Jurkat, Clone E6-1 (cell line): Measurements from ENCODE around the gene LRP5.
"Not testable (repeated sequence)": the region's sequence is repeated elsewhere in the genome, so short reads cannot be mapped to it uniquely, and the experiment has no call there.

Experiments used
- DNase-seq: peaks from one replicate; pipeline ENCODE4 v3.0.0-alpha.2; 2011; ENCODE audit warnings: low read depth, low spot score
- H3K4me3 ChIP-seq: 2 replicates; pipeline ENCODE4 v1.5.1; 2011; ENCODE audit warnings: mild to moderate bottlenecking, low read length, control low read depth, moderate library complexity

The LRP5 gene

GRCh38 chr11:68424981-68425865 is 112.8 kb downstream of the LRP5 start:
- DNase-seq, result no peak
- no peak overlapping the region for H3K4me3 ChIP-seq

GRCh38 chr11:68425866-68426380 is 113.5 kb downstream of the LRP5 start:
- H3K4me3 ChIP-seq, result no peak overlapping the region
- DNase-seq, result no peak

- no peak for DNase-seq
- H3K4me3 ChIP-seq, result no peak overlapping the region
These were observed 117.3 kb downstream of the LRP5 start for GRCh38 chr11:68429661-68430060.

- H3K4me3 ChIP-seq, result no peak overlapping the region
- DNase-seq, result no peak
These were observed 118.0 kb downstream of the LRP5 start for GRCh38 chr11:68430384-68430783.

- DNase-seq, result no peak
- H3K4me3 ChIP-seq, result no peak overlapping the region
These were observed 118.4 kb downstream of the LRP5 start for GRCh38 chr11:68430801-68431200.

- H3K4me3 ChIP-seq, result no peak overlapping the region
- DNase-seq, result no peak
These were observed 119.7 kb downstream of the LRP5 start for GRCh38 chr11:68431984-68432645.

GRCh38 chr11:68432874-68433273 is 120.5 kb downstream of the LRP5 start:
- H3K4me3 ChIP-seq, result no peak overlapping the region
- no peak for DNase-seq

GRCh38 chr11:68433541-68433940 is 121.2 kb downstream of the LRP5 start:
- no peak for DNase-seq
- H3K4me3 ChIP-seq, result no peak overlapping the region

- not testable (repeated sequence) for DNase-seq, H3K4me3 ChIP-seq
These were observed 121.8 kb downstream of the LRP5 start for GRCh38 chr11:68434159-68434558.

GRCh38 chr11:68436162-68436888 is 123.9 kb downstream of the LRP5 start:
- H3K4me3 ChIP-seq, result no peak overlapping the region
- no peak for DNase-seq

- no peak overlapping the region for H3K4me3 ChIP-seq
- DNase-seq, result no peak
These were observed 124.9 kb downstream of the LRP5 start for GRCh38 chr11:68436985-68437926.

- no peak for DNase-seq
- H3K4me3 ChIP-seq, result no peak overlapping the region
These were observed 125.7 kb downstream of the LRP5 start for GRCh38 chr11:68437927-68438657.

- DNase-seq, result no peak
- no peak overlapping the region for H3K4me3 ChIP-seq
These were observed 126.4 kb downstream of the LRP5 start for GRCh38 chr11:68438658-68439259.

GRCh38 chr11:68439355-68440065 is 127.1 kb downstream of the LRP5 start:
- DNase-seq, result no peak
- H3K4me3 ChIP-seq, result no peak overlapping the region

- DNase-seq, result no peak
- H3K4me3 ChIP-seq, result no peak overlapping the region
These were observed 127.8 kb downstream of the LRP5 start for GRCh38 chr11:68440224-68440623.

- no peak overlapping the region for H3K4me3 ChIP-seq
- DNase-seq, result no peak
These were observed 129.3 kb downstream of the LRP5 start for GRCh38 chr11:68441466-68442230.
